HCT116 (cell line): Measurements from ENCODE around the gene MSH3. TPM values are rescaled to one million over a fixed set of nuclear protein-coding genes. Genes with fewer than 3 reads are reported as not detected.

ENCODE experiments used
- ATAC-seq: fragments of 200-7000 bp; cut with Tn5 transposase; 2 replicates; pipeline ENCODE4 v1.9.1; 2020; ENCODE audit warnings: mild to moderate bottlenecking, moderate library complexity
- BruUV-seq: library from RNA; stranded (reverse); fragments of 400-500 nt; replicated peaks from 2 replicates; lab custom pipeline; 2021; lab: Mats Ljungman, UMichigan
- CTCF ChIA-PET: fragments of 300-600 bp; sonication (Branson Sonifier 250); formaldehyde crosslinking; loops from one replicate; lab custom pipeline; 2021; ENCODE audit warnings: antibody characterized with exemption; lab: Charles Lee
- POLR2A ChIA-PET: fragments of 300-600, 350-600 bp; sonication (Branson Sonifier 250); formaldehyde crosslinking; loops from one replicate; lab custom pipeline; 2021; ENCODE audit warnings: antibody characterized with exemption; lab: Charles Lee
- RAD21 ChIA-PET, 2 experiments: fragments of 300-600 bp; sonication (Branson Sonifier 250); formaldehyde crosslinking; loops; one replicate each; lab custom pipeline; 2023; ENCODE audit warnings: low total read pairs in 2 of 2; ENCODE audit not compliant: uncharacterized antibody in 2 of 2, unreplicated experiment in 2 of 2, low non-redundant PET in 1 of 2; lab: Charles Lee
- DNase-seq: peaks from one replicate; pipeline ENCODE4 v3.0.0-alpha.2; 2010; ENCODE audit warnings: low read depth, low spot score
- H2AFZ ChIP-seq: fragments of 200-600 bp; shearing (Covaris generic), sonication (generic); 2 replicates; pipeline ENCODE4 v1.6.1; 2017; ENCODE audit warnings: low read depth, mixed run types, mixed read lengths, antibody characterized with exemption, low read length; ENCODE audit not compliant: poor library complexity, severe bottlenecking
- H3K27ac ChIP-seq: 2 replicates; pipeline ENCODE4 v1.5.1; 2012; ENCODE audit warnings: low read depth, low read length
- H3K27me3 ChIP-seq: fragments of 200-600 bp; sonication (generic); 2 replicates; pipeline ENCODE4 v1.6.1; 2016; ENCODE audit warnings: mixed run types, low read length, mixed read lengths; ENCODE audit not compliant: insufficient read depth
- H3K36me3 ChIP-seq, 2 experiments: fragments of 200-500 bp in 1 of 2; fragments of 200-600 bp in 1 of 2; sonication (Bioruptor generic) in 1 of 2; sonication (generic) in 1 of 2; 2 replicates each; pipeline versions ENCODE4 v1.5.1 to v1.6.1; 2014 to 2016; ENCODE audit warnings: low read length in 2 of 2, inconsistent platforms in 1 of 2, mixed read lengths in 1 of 2, mixed run types in 1 of 2; ENCODE audit not compliant: insufficient read depth in 2 of 2, control insufficient read depth in 1 of 2
- H3K4me1 ChIP-seq, 2 experiments: fragments of 200-600 bp in 1 of 2; sonication (generic) in 1 of 2; 2 replicates each; pipeline versions ENCODE4 v1.5.1 to v1.6.1; 2012 to 2017; ENCODE audit warnings: low read length in 2 of 2, inconsistent platforms in 1 of 2, mild to moderate bottlenecking in 1 of 2, mixed read lengths in 1 of 2, mixed run types in 1 of 2, moderate library complexity in 1 of 2; ENCODE audit not compliant: insufficient read depth in 2 of 2, control insufficient read depth in 1 of 2
- H3K4me2 ChIP-seq: fragments of 200-600 bp; sonication (generic); 2 replicates; pipeline ENCODE4 v1.6.1; 2017; ENCODE audit warnings: mixed run types, low read length, mixed read lengths
- H3K4me3 ChIP-seq, 2 experiments: fragments of 200-600 bp in 1 of 2; sonication (generic) in 1 of 2; replicated peaks in 1 of 2; 2 replicates each; pipeline ENCODE4 v1.5.1; 2011 to 2016; ENCODE audit warnings: low read length in 2 of 2, control low read depth in 1 of 2, low read depth in 1 of 2, mild to moderate bottlenecking in 1 of 2, mixed read lengths in 1 of 2, mixed run types in 1 of 2
- H3K79me2 ChIP-seq: fragments of 200-600 bp; sonication (generic); 2 replicates; pipeline ENCODE4 v1.6.1; 2017; ENCODE audit warnings: mild to moderate bottlenecking, mixed run types, low read length, moderate library complexity, mixed read lengths; ENCODE audit not compliant: insufficient read depth
- H3K9ac ChIP-seq: fragments of 200-600 bp; sonication (generic); 2 replicates; pipeline ENCODE4 v1.6.1; 2016; ENCODE audit warnings: low read length, mixed read lengths
- H3K9me2 ChIP-seq: fragments of 200-600 bp; sonication (generic), shearing (Covaris generic); 2 replicates; pipeline ENCODE4 v1.6.1; 2017; ENCODE audit warnings: mixed run types, mild to moderate bottlenecking, moderate library complexity; ENCODE audit not compliant: insufficient read depth
- H3K9me3 ChIP-seq, 2 experiments: fragments of 200-500 bp in 1 of 2; fragments of 200-600 bp in 1 of 2; sonication (Bioruptor generic) in 1 of 2; sonication (generic) in 1 of 2; 2 replicates each; pipeline ENCODE4 v1.6.1; 2014 to 2017; ENCODE audit warnings: low read length in 2 of 2, mixed read lengths in 2 of 2, inconsistent platforms in 1 of 2, low read depth in 1 of 2, mild to moderate bottlenecking in 1 of 2, mixed run types in 1 of 2, moderate library complexity in 1 of 2; ENCODE audit not compliant: control insufficient read depth in 1 of 2, insufficient read depth in 1 of 2
- H4K20me1 ChIP-seq: fragments of 200-600 bp; sonication (generic), shearing (Covaris generic); 2 replicates; pipeline ENCODE4 v1.6.1; 2017; ENCODE audit warnings: mixed run types, mild to moderate bottlenecking, moderate library complexity; ENCODE audit not compliant: insufficient read depth
- CBX3 ChIP-seq: IDR thresholded peaks from 2 replicates; pipeline ENCODE4 v1.6.1; 2012; ENCODE audit warnings: low read depth
- ELF1 ChIP-seq: IDR thresholded peaks from 2 replicates; pipeline ENCODE4 v1.6.1; 2012; ENCODE audit warnings: low read depth, borderline replicate concordance
- SIN3A ChIP-seq: IDR thresholded peaks from 2 replicates; pipeline ENCODE4 v1.6.1; 2012; ENCODE audit warnings: low read depth
- SP1 ChIP-seq: IDR thresholded peaks from 2 replicates; pipeline ENCODE4 v1.6.1; 2012; ENCODE audit warnings: low read depth
- TCF7L2 ChIP-seq: IDR thresholded peaks from 2 replicates; pipeline ENCODE4 v1.7.0; 2011; ENCODE audit warnings: borderline replicate concordance, inconsistent platforms; ENCODE audit not compliant: insufficient read depth, insufficient read length; ENCODE audit errors: extremely low read depth
- intact Hi-C: fragments of 100-400 bp; cut with micrococcal nuclease; formaldehyde crosslinking; loops from 2 replicates; pipeline ENCODE4 v1.10.0; 2022
- total RNA-seq: library from RNA; stranded (reverse); gene quantifications from one replicate; pipeline ENCODE4 v1.2.1, GENCODE V29; 2021; ENCODE audit not compliant: unreplicated experiment
- TF ChIP-seq, protein P1 (sequence below): IDR thresholded peaks from 2 replicates; pipeline ENCODE4 v1.6.1; 2011; ENCODE audit warnings: mild to moderate bottlenecking, low read length, moderate library complexity; ENCODE audit not compliant: insufficient replicate concordance; ENCODE audit errors: extremely low read depth
- TF ChIP-seq, protein P2 (sequence below): IDR thresholded peaks from 2 replicates; pipeline ENCODE4 v1.6.1; 2012

MSH3 gene
- total RNA-seq, 1 experiment from 2014 or later: 4.9 TPM

DNA sequence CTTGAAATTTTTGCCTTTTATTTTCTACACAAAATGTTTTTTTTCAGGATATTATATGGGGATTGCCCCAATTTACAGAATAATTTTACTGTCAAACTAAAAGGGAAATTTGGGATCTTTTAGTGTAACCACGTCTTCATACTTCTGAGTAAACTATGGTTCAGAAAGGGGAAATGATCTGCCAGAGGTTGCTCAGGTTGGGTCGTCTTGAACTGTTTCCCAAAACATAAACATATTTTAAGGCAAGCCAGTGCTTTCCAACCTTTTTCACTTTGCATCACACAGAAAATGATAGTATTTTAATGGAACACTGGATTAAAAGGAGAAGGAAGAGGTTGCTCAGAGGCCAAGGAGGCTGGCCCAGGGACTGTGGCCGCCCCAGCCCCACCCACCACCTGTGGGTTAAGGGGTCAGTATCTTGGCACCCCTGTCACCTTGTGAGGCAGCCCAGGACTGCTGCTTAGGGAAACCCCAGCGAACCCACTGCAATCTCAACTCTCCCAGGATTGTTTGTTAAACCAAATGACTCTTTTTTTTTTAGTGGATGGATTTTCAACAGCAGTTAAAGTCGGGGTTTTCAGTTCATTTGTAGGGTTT, 143.1 kb downstream of the MSH3 start:
- intact Hi-C loops: no loop called here
- TF ChIP-seq ELF1: no peak
- TF ChIP-seq, protein P1, sequence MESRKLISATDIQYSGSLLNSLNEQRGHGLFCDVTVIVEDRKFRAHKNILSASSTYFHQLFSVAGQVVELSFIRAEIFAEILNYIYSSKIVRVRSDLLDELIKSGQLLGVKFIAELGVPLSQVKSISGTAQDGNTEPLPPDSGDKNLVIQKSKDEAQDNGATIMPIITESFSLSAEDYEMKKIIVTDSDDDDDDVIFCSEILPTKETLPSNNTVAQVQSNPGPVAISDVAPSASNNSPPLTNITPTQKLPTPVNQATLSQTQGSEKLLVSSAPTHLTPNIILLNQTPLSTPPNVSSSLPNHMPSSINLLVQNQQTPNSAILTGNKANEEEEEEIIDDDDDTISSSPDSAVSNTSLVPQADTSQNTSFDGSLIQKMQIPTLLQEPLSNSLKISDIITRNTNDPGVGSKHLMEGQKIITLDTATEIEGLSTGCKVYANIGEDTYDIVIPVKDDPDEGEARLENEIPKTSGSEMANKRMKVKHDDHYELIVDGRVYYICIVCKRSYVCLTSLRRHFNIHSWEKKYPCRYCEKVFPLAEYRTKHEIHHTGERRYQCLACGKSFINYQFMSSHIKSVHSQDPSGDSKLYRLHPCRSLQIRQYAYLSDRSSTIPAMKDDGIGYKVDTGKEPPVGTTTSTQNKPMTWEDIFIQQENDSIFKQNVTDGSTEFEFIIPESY: no peak
- TF ChIP-seq TCF7L2: no peak
- TF ChIP-seq SP1: no peak
- TF ChIP-seq CBX3: no peak
- TF ChIP-seq, protein P2, sequence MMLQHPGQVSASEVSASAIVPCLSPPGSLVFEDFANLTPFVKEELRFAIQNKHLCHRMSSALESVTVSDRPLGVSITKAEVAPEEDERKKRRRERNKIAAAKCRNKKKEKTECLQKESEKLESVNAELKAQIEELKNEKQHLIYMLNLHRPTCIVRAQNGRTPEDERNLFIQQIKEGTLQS: no peak
- no peak for TF ChIP-seq SIN3A
- no peaks in the 10 kb centered on the region for H3K4me1 ChIP-seq
- no peak overlapping the region for H3K27ac ChIP-seq
- H3K36me3 ChIP-seq: peaks cover 0 to 7% of the 10 kb centered on the region in 2 experiments; a peak in 1 of 4 replicates
- POLR2A ChIA-PET: no interaction called here
- H3K9me3 ChIP-seq: no peaks in the 10 kb centered on the region
- H4K20me1 ChIP-seq: no peaks in the 10 kb centered on the region
- RAD21 ChIA-PET: no interaction called here
- H3K79me2 ChIP-seq: no peaks in the 10 kb centered on the region
- H3K9ac ChIP-seq: no peak overlapping the region
- no peak for DNase-seq
- H3K9me2 ChIP-seq: no peaks in the 10 kb centered on the region
- H3K4me3 ChIP-seq: no peak overlapping the region
- no peak for ATAC-seq
- H3K27me3 ChIP-seq: no peaks in the 10 kb centered on the region
- no peak overlapping the region for H3K4me2 ChIP-seq
- no peak overlapping the region for H2AFZ ChIP-seq
- BruUV-seq: no TSS peak
- CTCF ChIA-PET: no interaction called here
